SK-N-SH treated with all-trans-retinoic acid at 6 μM for 48 hours (cell line): ENCODE data around the gene UPK1B.

Experiments
- ATAC-seq: fragments of 200-7000 bp; cut with Tn5 transposase; 3 replicates; pipeline ENCODE4 v1.9.1; 2020; ENCODE audit warnings: mild to moderate bottlenecking, moderate library complexity
- ARNTL ChIP-seq: fragments of 450-650 bp; formaldehyde crosslinking; IDR thresholded peaks from 2 replicates; pipeline ENCODE4 v1.5.0; 2020; ENCODE audit warnings: low read depth, mild to moderate bottlenecking, moderate library complexity, borderline replicate concordance
- BACH2 ChIP-seq: fragments of 250-450 bp; sonication (Bioruptor Pico); IDR thresholded peaks from 2 replicates; pipeline ENCODE4 v1.9.0; 2021; ENCODE audit warnings: mild to moderate bottlenecking, borderline replicate concordance
- CSDC2 ChIP-seq: fragments of 250-450 bp; sonication (Bioruptor Pico); IDR thresholded peaks from 2 replicates; pipeline ENCODE4 v1.5.0; 2020; ENCODE audit warnings: mild to moderate bottlenecking, moderate library complexity
- ESRRG ChIP-seq: fragments of 250-450 bp; sonication (Bioruptor Pico); IDR thresholded peaks from 2 replicates; pipeline ENCODE4 v1.6.1; 2021; ENCODE audit warnings: mild to moderate bottlenecking
- GLIS3 ChIP-seq: fragments of 250-450 bp; sonication (Bioruptor Pico); IDR thresholded peaks from 2 replicates; pipeline ENCODE4 v1.5.0; 2020; ENCODE audit warnings: mild to moderate bottlenecking, moderate library complexity
- ISL1 ChIP-seq: fragments of 250-450 bp; sonication (Bioruptor Pico); IDR thresholded peaks from 2 replicates; pipeline ENCODE4 v2.1.2; 2022; ENCODE audit warnings: mild to moderate bottlenecking, moderate library complexity
- OSR1 ChIP-seq: fragments of 250-450 bp; sonication (Bioruptor Pico); IDR thresholded peaks from 2 replicates; pipeline ENCODE4 v1.8.0; 2022; ENCODE audit warnings: moderate library complexity, mild to moderate bottlenecking, inconsistent platforms
- PPARA ChIP-seq: fragments of 250-450 bp; sonication (Bioruptor Pico); IDR thresholded peaks from 2 replicates; pipeline ENCODE4 v1.5.0; 2020; ENCODE audit warnings: mild to moderate bottlenecking, borderline replicate concordance
- RARB ChIP-seq: fragments of 250-450 bp; sonication (Bioruptor Pico); IDR thresholded peaks from 2 replicates; pipeline ENCODE4 v1.8.0; 2021; ENCODE audit warnings: mild to moderate bottlenecking, moderate library complexity
- SNAI2 ChIP-seq: fragments of 250-450 bp; sonication (Bioruptor Pico); IDR thresholded peaks from 2 replicates; pipeline ENCODE4 v1.5.0; 2020; ENCODE audit warnings: mild to moderate bottlenecking, moderate library complexity
- TCF4 ChIP-seq: fragments of 250-450 bp; sonication (Bioruptor Pico); IDR thresholded peaks from 2 replicates; pipeline ENCODE4 v1.8.0; 2021; ENCODE audit warnings: mild to moderate bottlenecking, moderate library complexity, borderline replicate concordance
- TOX ChIP-seq: fragments of 250-450 bp; sonication (Bioruptor Pico); IDR thresholded peaks from 2 replicates; pipeline ENCODE4 v1.8.0; 2021; ENCODE audit warnings: mild to moderate bottlenecking, moderate library complexity, borderline replicate concordance
- ZC3H10 ChIP-seq: fragments of 250-450 bp; sonication (Bioruptor Pico); IDR thresholded peaks from 2 replicates; pipeline ENCODE4 v1.5.1; 2021; ENCODE audit warnings: mild to moderate bottlenecking, moderate library complexity
- ZFP3 ChIP-seq: fragments of 250-450 bp; sonication (Bioruptor Pico); IDR thresholded peaks from 2 replicates; pipeline ENCODE4 v1.5.0; 2020; ENCODE audit warnings: mild to moderate bottlenecking, moderate library complexity
- ZNF565 ChIP-seq: fragments of 450-650 bp; formaldehyde crosslinking; conservative IDR thresholded peaks from 2 replicates; pipeline ENCODE4 v1.5.0; 2020; ENCODE audit warnings: low read depth, mild to moderate bottlenecking, moderate library complexity
- ZNF8 ChIP-seq: fragments of 450-650 bp; formaldehyde crosslinking; IDR thresholded peaks from 2 replicates; pipeline ENCODE4 v1.5.0; 2020; ENCODE audit warnings: mild to moderate bottlenecking, moderate library complexity
- TF ChIP-seq, protein P1 (sequence below): fragments of 250-450 bp; sonication (Bioruptor Pico); IDR thresholded peaks from 2 replicates; pipeline ENCODE4 v1.5.1; 2021; ENCODE audit warnings: mild to moderate bottlenecking, moderate library complexity
- TF ChIP-seq, protein P2 (sequence below): fragments of 250-450 bp; sonication (Bioruptor Pico); IDR thresholded peaks from 2 replicates; pipeline ENCODE4 v1.5.1; 2020; ENCODE audit warnings: low read depth, mild to moderate bottlenecking, moderate library complexity
- TF ChIP-seq, protein P3 (sequence below): fragments of 250-450 bp; sonication (Bioruptor Pico); IDR thresholded peaks from 2 replicates; pipeline ENCODE4 v1.8.0; 2020; ENCODE audit warnings: mild to moderate bottlenecking, moderate library complexity, borderline replicate concordance
- TF ChIP-seq, protein P4 (sequence below): fragments of 250-450 bp; sonication (Bioruptor Pico); IDR thresholded peaks from 2 replicates; pipeline ENCODE4 v1.8.0; 2021; ENCODE audit warnings: low read depth, mild to moderate bottlenecking, moderate library complexity, borderline replicate concordance
- TF ChIP-seq, protein P5 (sequence below): fragments of 250-450 bp; sonication (Bioruptor Pico); IDR thresholded peaks from 2 replicates; pipeline ENCODE4 v1.5.0; 2020; ENCODE audit warnings: mild to moderate bottlenecking, moderate library complexity

UPK1B gene

DNA sequence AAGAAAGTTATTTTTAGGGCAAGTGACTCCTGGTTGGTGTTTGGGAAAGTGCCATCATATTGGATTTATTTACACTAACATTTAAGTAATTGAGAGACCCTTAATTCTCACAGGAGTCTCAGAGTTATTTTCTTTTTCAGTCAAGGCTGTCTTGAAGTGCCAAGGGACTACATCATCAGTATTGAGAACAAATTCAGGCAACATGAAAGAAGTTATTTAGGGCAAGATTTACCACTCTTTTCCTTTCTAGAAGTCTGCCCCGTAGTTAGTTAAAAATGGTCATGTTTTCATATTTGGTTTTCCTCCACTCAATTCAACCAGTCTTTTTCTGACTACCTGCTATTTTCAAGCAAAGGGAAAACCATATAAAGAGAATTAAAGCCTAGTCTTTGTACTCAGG, 61.2 kb downstream of the UPK1B start:
- no peak for TF ChIP-seq PPARA (CRISPR knock-in tag)
- TF ChIP-seq ZFP3 (CRISPR knock-in tag): no peak
- no peak for TF ChIP-seq BACH2 (CRISPR knock-in tag)
- TF ChIP-seq, protein P1, sequence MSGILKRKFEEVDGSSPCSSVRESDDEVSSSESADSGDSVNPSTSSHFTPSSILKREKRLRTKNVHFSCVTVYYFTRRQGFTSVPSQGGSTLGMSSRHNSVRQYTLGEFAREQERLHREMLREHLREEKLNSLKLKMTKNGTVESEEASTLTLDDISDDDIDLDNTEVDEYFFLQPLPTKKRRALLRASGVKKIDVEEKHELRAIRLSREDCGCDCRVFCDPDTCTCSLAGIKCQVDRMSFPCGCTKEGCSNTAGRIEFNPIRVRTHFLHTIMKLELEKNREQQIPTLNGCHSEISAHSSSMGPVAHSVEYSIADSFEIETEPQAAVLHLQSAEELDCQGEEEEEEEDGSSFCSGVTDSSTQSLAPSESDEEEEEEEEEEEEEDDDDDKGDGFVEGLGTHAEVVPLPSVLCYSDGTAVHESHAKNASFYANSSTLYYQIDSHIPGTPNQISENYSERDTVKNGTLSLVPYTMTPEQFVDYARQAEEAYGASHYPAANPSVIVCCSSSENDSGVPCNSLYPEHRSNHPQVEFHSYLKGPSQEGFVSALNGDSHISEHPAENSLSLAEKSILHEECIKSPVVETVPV: no peak
- no peak for TF ChIP-seq ISL1
- no peak for TF ChIP-seq CSDC2 (CRISPR knock-in tag)
- TF ChIP-seq, protein P2, sequence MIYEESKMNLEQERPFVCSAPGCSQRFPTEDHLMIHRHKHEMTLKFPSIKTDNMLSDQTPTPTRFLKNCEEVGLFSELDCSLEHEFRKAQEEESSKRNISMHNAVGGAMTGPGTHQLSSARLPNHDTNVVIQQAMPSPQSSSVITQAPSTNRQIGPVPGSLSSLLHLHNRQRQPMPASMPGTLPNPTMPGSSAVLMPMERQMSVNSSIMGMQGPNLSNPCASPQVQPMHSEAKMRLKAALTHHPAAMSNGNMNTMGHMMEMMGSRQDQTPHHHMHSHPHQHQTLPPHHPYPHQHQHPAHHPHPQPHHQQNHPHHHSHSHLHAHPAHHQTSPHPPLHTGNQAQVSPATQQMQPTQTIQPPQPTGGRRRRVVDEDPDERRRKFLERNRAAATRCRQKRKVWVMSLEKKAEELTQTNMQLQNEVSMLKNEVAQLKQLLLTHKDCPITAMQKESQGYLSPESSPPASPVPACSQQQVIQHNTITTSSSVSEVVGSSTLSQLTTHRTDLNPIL (CRISPR knock-in tag): no peak
- no peak for TF ChIP-seq TOX (CRISPR knock-in tag)
- no peak for TF ChIP-seq OSR1 (CRISPR knock-in tag)
- no peak for TF ChIP-seq ESRRG (CRISPR knock-in tag)
- TF ChIP-seq, protein P3, sequence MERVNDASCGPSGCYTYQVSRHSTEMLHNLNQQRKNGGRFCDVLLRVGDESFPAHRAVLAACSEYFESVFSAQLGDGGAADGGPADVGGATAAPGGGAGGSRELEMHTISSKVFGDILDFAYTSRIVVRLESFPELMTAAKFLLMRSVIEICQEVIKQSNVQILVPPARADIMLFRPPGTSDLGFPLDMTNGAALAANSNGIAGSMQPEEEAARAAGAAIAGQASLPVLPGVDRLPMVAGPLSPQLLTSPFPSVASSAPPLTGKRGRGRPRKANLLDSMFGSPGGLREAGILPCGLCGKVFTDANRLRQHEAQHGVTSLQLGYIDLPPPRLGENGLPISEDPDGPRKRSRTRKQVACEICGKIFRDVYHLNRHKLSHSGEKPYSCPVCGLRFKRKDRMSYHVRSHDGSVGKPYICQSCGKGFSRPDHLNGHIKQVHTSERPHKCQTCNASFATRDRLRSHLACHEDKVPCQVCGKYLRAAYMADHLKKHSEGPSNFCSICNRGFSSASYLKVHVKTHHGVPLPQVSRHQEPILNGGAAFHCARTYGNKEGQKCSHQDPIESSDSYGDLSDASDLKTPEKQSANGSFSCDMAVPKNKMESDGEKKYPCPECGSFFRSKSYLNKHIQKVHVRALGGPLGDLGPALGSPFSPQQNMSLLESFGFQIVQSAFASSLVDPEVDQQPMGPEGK (CRISPR knock-in tag): no peak
- no peak for TF ChIP-seq GLIS3 (CRISPR knock-in tag)
- no peak for TF ChIP-seq ZC3H10 (CRISPR knock-in tag)
- TF ChIP-seq, protein P4, sequence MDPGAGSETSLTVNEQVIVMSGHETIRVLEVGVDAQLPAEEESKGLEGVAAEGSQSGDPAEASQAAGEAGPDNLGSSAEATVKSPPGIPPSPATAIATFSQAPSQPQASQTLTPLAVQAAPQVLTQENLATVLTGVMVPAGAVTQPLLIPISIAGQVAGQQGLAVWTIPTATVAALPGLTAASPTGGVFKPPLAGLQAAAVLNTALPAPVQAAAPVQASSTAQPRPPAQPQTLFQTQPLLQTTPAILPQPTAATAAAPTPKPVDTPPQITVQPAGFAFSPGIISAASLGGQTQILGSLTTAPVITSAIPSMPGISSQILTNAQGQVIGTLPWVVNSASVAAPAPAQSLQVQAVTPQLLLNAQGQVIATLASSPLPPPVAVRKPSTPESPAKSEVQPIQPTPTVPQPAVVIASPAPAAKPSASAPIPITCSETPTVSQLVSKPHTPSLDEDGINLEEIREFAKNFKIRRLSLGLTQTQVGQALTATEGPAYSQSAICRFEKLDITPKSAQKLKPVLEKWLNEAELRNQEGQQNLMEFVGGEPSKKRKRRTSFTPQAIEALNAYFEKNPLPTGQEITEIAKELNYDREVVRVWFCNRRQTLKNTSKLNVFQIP: no peak
- TF ChIP-seq, protein P5, sequence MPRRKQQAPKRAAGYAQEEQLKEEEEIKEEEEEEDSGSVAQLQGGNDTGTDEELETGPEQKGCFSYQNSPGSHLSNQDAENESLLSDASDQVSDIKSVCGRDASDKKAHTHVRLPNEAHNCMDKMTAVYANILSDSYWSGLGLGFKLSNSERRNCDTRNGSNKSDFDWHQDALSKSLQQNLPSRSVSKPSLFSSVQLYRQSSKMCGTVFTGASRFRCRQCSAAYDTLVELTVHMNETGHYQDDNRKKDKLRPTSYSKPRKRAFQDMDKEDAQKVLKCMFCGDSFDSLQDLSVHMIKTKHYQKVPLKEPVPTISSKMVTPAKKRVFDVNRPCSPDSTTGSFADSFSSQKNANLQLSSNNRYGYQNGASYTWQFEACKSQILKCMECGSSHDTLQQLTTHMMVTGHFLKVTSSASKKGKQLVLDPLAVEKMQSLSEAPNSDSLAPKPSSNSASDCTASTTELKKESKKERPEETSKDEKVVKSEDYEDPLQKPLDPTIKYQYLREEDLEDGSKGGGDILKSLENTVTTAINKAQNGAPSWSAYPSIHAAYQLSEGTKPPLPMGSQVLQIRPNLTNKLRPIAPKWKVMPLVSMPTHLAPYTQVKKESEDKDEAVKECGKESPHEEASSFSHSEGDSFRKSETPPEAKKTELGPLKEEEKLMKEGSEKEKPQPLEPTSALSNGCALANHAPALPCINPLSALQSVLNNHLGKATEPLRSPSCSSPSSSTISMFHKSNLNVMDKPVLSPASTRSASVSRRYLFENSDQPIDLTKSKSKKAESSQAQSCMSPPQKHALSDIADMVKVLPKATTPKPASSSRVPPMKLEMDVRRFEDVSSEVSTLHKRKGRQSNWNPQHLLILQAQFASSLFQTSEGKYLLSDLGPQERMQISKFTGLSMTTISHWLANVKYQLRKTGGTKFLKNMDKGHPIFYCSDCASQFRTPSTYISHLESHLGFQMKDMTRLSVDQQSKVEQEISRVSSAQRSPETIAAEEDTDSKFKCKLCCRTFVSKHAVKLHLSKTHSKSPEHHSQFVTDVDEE (CRISPR knock-in tag): no peak
- TF ChIP-seq ARNTL: no peak
- TF ChIP-seq TCF4: no peak
- TF ChIP-seq RARB (CRISPR knock-in tag): no peak
- TF ChIP-seq ZNF8 (CRISPR knock-in tag): no peak
- no peak for TF ChIP-seq ZNF565 (CRISPR knock-in tag)
- no peak for ATAC-seq

DNA sequence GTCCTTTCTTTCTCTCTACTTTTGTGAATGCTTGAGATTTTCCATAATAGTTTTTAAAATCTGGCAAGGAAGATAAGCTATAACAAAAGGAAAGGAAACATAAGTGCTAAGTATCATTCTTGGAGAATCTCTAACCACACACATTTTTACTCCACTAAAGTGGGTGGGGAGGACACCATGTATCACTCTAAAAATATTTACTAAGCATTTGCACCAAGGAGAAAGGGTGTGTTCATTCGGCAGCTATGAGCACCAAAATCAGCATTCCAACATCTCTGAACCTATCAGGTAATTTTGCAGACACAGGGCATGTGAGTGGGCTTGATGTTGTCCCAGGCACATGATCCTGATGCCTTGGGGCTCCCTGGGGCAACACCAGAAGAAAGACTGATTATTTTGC, 61.8 kb downstream of the UPK1B start:
- TF ChIP-seq ARNTL: no peak
- no peak for TF ChIP-seq TCF4
- TF ChIP-seq, all 23 proteins: peak for 0
- peak; percentile 45; the same call in 2 of the 3 replicates for ATAC-seq

DNA sequence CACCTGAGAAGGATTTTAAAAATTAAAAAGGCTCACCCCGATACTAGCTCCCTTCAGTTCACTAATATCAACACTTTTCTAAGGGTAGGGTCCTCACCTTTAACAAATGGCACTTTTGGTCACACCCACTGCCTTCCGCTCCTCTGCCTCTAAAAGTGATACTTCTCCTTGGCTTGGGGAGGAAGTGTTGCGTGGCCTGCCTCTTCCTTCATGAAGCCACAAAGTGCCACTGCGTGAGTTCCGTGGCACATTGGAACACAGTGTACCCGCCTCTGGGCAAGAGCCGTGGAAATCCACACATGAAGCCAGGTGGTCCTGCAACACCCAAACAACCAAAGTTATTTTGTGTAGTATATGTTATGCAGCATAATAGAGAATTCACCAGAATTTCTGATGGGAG, 63.4 kb downstream of the UPK1B start:
- ATAC-seq: no peak
- no peak for TF ChIP-seq ISL1

DNA sequence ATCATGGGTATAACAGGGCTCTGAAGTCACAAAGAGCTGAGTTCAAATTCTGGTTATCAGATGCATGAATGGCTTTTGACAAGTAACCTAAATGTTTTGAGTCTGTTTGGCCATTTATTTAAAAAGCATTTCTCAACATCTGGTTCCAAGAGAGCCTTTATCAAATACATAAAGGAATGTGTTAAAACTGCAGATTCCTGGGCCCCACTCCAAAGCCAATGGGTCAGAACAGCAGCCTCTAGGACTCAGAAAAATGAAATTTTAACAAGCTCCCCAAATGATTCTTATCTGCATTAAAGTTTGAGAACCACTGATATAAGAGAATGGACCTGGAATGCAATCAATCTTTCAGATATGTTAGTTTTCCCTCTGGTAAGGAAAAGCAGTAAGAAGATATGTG, 63.9 kb downstream of the UPK1B start:
- no peak for TF ChIP-seq CSDC2 (CRISPR knock-in tag)
- no peak for TF ChIP-seq ESRRG (CRISPR knock-in tag)
- TF ChIP-seq, protein P4: no peak
- TF ChIP-seq, protein P2 (CRISPR knock-in tag): no peak
- no peak for TF ChIP-seq PPARA (CRISPR knock-in tag)
- TF ChIP-seq ZC3H10 (CRISPR knock-in tag): no peak
- TF ChIP-seq GLIS3 (CRISPR knock-in tag): no peak
- TF ChIP-seq ZNF565 (CRISPR knock-in tag): no peak
- no peak for TF ChIP-seq SNAI2 (CRISPR knock-in tag)
- no peak for ATAC-seq
